ENCODE results near the gene ADAMTS2. TPM values are rescaled to one million over a fixed set of nuclear protein-coding genes. Genes with fewer than 3 reads are reported as not detected.
A peak's percentile ranks its signal among the peaks of the same experiment; 100 is the strongest.

Gene ADAMTS2
- total RNA-seq, 2 experiments from 2014 or later = not detected

DNA sequence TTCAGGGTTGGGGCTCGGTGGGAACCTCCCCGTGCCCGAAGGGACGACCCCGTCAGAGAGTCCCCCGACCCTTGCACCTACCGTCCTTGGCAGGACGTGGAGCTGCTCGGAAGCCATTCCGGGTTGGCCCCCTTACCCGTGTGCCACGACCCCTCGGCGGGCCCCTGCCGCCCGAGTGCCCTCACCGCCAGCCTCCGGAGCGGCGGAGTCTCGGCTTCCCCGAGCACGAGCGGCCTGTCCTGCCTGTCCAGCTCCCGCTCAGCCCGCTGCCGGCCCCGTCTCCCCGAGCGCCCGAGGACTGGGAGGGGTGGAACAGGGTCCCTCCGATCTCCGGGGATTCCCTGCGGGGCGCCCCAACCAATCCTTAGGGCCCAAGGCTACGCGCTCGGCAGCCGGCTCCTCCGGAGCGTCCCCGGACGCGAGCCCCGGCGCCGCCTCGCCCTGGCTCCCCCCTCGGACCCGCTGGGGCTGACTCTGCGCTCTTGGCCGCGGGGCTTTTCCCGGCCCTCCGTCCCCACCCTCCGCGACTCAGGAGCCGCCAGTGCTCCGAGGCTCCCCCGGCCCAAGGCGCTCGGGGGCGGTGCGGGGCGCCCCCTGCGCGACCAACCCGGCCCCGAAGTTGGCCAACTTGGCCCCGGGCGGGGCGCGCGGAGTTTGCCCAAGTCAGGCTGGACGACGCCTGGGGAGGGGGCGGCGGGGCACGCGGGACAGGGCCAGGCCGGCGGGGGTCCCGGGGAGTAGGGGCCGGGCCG, 654 bp downstream of the ADAMTS2 start:
- POLR2A ChIA-PET = no interaction called here
- Mint-ChIP-seq H3K4me1 (peaks cover 2% of the 10 kb centered on the region), H3K27ac (no peak overlapping the region), H3K4me3 (no peak overlapping the region), H3K9me3 (no peaks in the 10 kb centered on the region), H3K27me3 (peaks cover 51% of the 10 kb centered on the region), H3K36me3 (peaks cover 3% of the 10 kb centered on the region)
- ATAC-seq (ENCODE audit: low read depth) (no peak), DNase-seq (no peak)

DNA sequence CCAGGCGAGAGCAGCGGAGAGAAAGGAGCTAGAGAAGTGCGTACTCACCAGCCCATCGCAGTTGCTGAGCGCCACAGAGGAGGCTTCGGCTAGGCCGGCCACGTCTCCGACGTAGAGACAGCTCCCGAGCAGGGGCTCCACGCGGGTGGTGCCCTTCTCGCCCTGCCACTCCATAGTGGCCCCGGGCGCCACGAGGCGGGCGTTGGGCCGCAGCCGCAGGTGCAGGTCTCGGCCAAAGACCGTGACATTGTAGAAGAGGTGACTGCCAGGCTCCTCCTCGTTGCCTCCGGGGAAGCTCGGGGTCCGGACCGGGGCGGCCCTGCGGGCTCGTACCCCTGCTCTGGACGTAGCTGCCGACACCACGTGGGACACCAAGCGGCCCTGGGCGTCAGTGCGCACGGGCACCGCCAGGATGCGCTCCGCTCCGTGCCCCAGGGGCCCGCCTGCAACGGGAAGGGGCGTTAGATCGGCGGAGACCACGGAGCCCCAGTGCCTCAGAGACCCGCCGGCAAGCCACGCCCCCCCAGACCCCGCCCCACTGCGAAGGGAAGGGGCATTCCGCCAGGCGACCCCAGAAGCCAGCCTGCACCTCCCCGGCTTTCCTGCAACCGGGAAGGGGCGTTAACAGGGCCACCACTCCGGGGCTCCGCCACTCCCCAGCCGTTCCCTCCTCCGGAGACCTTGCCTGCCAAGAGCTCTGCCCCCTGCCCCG, 1.4 kb downstream of the ADAMTS2 start:
- Mint-ChIP-seq H3K27me3 (peaks cover 51% of the 10 kb centered on the region), H3K9me3 (no peaks in the 10 kb centered on the region), H3K4me3 (no peak overlapping the region), H3K4me1 (peaks cover 2% of the 10 kb centered on the region), H3K36me3 (peaks cover 3% of the 10 kb centered on the region), H3K27ac (no peak overlapping the region)
- DNase-seq (peak; percentile 35), ATAC-seq (ENCODE audit: low read depth) (no peak)
- POLR2A ChIA-PET = no interaction called here

DNA sequence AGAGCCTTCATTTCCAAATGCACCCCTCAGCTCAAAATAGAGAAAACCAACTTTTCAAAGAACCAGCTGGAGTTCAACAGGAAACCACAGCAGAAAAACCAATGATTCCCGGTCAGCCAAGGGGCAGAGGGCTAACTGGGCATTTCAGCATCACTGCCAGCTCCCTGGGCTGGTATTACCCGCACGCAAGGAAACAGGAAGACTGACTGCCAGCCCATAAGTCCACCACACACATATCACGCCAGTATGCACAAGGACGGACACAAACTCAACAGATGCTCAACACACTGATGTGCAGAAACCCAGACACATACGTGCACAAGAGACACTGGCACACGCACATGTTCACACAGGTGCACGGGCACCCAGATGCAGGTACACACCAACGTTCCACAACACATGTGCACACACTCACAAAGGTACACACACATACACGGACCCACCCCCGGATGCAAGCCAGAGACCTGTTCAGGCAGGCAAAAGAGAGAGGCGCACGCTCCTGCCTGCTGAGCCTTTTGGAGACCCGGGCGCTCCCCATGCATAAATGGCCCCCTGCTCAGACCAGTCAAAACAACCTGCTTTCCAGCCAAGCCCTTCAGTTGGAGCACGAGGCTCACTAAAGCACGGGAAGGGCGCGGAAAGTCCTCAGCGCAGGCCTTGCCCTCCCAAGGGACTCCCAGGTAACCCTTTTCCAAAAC, 2.1 kb downstream of the ADAMTS2 start:
- Mint-ChIP-seq H3K27me3 (peaks cover 50% of the 10 kb centered on the region), H3K4me1 (peaks cover 2% of the 10 kb centered on the region), H3K4me3 (no peak overlapping the region), H3K36me3 (peaks cover 3% of the 10 kb centered on the region), H3K9me3 (no peaks in the 10 kb centered on the region), H3K27ac (no peak overlapping the region)
- POLR2A ChIA-PET = no interaction called here
- DNase-seq (no peak), ATAC-seq (ENCODE audit: low read depth) (no peak)

DNA sequence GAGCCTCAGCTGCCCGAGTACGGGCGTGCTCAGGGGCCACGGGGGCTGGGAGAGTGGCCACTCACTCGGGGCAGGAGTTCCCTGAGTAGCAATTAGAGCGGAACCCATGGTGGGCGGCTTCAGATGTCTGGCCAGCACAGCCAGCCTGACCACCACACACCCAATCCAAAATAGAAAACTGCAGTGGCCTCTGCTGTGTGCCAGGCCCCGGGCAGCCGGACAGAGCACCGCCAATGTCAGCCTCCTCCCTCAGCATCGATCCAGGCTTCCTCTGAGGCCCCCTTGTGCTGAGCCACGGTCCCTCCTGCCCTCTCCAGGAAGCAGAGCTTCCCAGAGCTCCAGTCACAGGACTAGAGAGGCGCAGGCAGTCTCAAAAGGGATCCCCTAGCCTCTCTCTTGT, 2.7 kb downstream of the ADAMTS2 start:
- H3K36me3 Mint-ChIP-seq = peaks cover 3% of the 10 kb centered on the region
- peaks cover 45% of the 10 kb centered on the region for H3K27me3 Mint-ChIP-seq
- H3K9me3 Mint-ChIP-seq = no peaks in the 10 kb centered on the region
- ATAC-seq (ENCODE audit: low read depth) = no peak
- H3K4me3 Mint-ChIP-seq = no peak overlapping the region
- POLR2A ChIA-PET = no interaction called here
- peaks cover 2% of the 10 kb centered on the region for H3K4me1 Mint-ChIP-seq
- no peak for DNase-seq
- H3K27ac Mint-ChIP-seq = no peak overlapping the region

DNA sequence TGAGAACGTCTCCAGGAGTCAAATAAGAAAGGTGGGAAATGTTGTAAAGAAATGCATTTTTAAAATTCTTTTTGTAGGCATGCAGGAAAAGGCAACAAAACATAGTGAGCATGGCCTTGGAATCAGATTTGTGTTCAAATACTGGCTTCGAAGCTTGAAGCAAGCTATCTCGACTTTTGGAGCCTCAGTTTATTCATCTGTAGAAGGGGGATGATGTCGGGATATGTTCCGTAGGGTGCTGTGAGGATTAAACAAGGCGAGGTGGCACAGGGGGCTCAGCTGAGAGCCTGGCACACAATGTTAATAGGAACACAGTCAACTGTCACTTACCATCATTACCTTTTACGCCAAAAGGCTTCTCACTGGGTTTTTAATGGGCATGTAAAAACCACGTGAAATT, 4.8 kb downstream of the ADAMTS2 start:
- DNase-seq = no peak
- Mint-ChIP-seq H3K36me3 (no peaks in the 10 kb centered on the region), H3K27me3 (peaks cover 26% of the 10 kb centered on the region), H3K4me1 (peaks cover 2% of the 10 kb centered on the region), H3K9me3 (no peaks in the 10 kb centered on the region), H3K27ac (no peak overlapping the region), H3K4me3 (no peak overlapping the region)
- POLR2A ChIA-PET = no interaction called here
- ATAC-seq (ENCODE audit: low read depth) = no peak

DNA sequence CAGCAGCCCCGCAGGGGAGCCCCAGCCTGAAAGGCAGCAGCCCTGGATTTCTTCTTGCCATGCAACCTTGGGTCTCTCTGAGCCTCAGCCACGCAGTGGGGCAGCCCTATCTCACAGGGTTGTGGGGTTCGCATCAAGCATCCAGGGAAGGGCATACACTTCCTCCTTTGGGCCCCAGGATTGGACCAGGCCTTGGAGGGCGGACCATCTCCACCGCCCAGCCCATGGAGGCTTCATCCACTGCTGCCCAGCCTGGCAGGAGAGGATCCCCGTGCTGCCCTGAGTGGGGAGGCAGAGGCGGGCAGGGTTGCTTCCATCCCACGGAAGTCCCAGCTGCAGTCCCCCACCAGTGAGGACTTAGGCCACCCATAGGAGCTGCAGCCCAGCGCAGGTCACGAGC, 5.3 kb downstream of the ADAMTS2 start:
- no peaks in the 10 kb centered on the region for H3K9me3 Mint-ChIP-seq
- no peaks in the 10 kb centered on the region for H3K36me3 Mint-ChIP-seq
- H3K27me3 Mint-ChIP-seq = peaks cover 26% of the 10 kb centered on the region
- ATAC-seq (ENCODE audit: low read depth) = no peak
- H3K4me3 Mint-ChIP-seq = no peak overlapping the region
- peaks cover 2% of the 10 kb centered on the region for H3K4me1 Mint-ChIP-seq
- H3K27ac Mint-ChIP-seq = no peak overlapping the region
- no peak for DNase-seq
- POLR2A ChIA-PET = no interaction called here

DNA sequence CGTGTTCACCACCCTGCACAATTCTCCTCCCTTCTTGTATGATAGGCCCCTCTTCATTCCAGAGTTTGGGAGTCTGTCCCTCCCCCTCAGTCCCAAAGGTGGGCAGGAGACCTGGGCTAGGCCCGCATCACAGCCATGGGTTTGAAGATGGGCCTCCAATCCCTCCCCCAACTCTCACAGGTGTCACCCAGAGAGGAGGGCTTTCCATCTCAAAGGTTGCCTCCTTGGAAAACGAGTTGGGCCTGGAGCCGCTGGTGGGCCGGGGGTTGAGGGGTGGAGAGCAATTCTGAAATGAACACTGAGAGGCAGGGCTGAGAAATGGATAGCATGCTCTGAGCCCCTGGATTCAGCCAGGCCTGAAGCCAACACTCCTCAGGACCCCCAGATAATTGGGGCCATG, 6.2 kb downstream of the ADAMTS2 start:
- Mint-ChIP-seq H3K36me3 (no peaks in the 10 kb centered on the region), H3K27me3 (peaks cover 26% of the 10 kb centered on the region), H3K9me3 (no peaks in the 10 kb centered on the region), H3K27ac (no peak overlapping the region), H3K4me3 (no peak overlapping the region), H3K4me1 (peaks cover 2% of the 10 kb centered on the region)
- ATAC-seq (ENCODE audit: low read depth) (no peak), DNase-seq (no peak)
- POLR2A ChIA-PET = no interaction called here

DNA sequence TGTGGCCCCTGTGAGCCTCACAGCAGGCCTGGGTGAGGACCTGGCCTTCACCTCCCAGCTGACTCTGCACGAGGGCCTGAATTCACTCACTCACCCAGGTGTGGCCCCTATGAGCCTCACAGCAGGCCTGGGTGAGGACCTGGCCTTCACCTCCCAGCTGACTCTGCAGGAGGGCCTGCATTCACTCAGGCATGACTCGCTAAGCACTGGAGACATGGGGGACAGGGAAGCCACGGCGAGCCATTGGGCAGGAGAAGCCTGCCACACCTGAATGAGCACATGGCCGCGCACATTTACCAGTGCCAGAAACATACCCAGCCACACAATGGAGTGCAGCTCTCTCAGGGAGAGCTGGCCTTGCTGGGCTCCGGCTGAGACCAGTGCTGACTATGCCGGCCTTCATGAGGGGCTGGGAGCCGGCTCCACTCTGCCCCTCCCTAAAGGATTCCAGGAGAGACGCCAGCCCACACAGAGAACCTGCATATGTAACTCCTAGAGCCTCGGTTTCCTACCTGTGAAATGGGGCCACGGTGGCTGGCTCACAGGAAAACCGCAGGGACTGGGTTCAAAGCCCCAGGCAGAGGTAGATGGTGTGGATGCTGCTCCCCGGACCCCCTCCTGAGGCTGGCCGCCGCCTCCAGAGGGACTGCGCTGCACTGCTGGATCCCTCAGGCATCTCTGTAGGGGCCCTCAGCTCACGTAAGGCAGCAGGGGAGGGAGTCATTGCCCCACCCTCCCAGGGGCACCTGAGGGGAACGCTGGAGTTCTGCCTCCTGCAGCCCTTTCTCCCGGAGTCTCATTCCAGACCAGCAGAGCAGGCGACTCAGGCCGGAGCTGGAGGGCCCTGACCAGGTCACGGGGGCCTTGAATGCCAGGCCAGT, 7.2 kb downstream of the ADAMTS2 start:
- no peaks in the 10 kb centered on the region for H3K9me3 Mint-ChIP-seq
- DNase-seq = no peak
- POLR2A ChIA-PET = no interaction called here
- H3K36me3 Mint-ChIP-seq = no peaks in the 10 kb centered on the region
- peaks cover 2% of the 10 kb centered on the region for H3K4me1 Mint-ChIP-seq
- no peak overlapping the region for H3K4me3 Mint-ChIP-seq
- H3K27ac Mint-ChIP-seq = no peak overlapping the region
- ATAC-seq (ENCODE audit: low read depth) = no peak
- H3K27me3 Mint-ChIP-seq = peaks cover 20% of the 10 kb centered on the region

DNA sequence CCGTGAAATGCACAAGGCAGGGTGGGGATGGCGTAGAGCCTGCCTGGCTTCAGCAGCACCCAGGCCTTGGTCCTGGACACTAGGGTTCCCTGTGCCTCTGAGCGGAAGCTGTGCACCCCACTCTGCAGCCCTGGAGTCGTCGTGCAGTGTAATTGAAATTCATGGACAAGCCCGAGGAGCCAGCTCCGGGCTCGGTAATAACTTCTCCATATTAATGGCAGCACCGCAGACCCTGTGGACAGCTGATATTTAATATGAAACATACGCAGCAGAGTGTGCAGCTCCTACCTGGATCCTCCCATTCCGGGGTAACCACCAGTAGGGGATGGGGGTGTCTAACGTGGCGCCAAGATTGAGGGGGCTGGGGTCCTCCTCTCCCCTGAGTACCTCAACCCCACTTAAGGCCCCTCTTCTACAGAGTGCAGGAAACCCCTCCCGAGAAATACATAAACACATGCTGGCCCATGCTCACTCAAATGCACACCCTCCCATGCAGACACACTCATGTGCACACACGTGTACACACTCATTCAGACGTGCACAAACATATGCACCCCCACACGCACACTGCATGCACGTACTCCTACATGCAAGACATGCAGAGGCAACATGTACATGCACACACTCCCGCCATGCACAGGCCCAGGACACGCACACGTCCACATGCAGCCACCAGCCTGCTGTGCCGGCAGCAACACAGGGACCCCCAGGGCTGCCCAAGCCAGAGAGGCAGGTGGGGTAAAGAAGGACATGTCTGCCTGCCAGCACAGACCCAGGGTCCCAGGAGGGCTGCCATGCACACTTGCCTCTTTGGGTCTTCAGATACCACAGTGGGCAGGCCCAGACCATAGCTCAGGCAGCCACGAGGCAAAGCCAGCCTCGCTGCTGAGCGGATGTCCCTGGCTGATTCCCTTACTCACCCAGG, 8.1 kb downstream of the ADAMTS2 start:
- H3K27ac Mint-ChIP-seq = no peak overlapping the region
- H3K4me1 Mint-ChIP-seq = no peaks in the 10 kb centered on the region
- H3K9me3 Mint-ChIP-seq = no peaks in the 10 kb centered on the region
- POLR2A ChIA-PET = interaction anchor here (0.5 kb wide), 1 partner anchor 237 kb away, joined by 3 read pairs; no protein-coding TSS in a partner anchor
- H3K4me3 Mint-ChIP-seq = no peak overlapping the region
- no peak for DNase-seq
- no peak for ATAC-seq (ENCODE audit: low read depth)
- H3K27me3 Mint-ChIP-seq = peaks cover 11% of the 10 kb centered on the region
- H3K36me3 Mint-ChIP-seq = no peaks in the 10 kb centered on the region

DNA sequence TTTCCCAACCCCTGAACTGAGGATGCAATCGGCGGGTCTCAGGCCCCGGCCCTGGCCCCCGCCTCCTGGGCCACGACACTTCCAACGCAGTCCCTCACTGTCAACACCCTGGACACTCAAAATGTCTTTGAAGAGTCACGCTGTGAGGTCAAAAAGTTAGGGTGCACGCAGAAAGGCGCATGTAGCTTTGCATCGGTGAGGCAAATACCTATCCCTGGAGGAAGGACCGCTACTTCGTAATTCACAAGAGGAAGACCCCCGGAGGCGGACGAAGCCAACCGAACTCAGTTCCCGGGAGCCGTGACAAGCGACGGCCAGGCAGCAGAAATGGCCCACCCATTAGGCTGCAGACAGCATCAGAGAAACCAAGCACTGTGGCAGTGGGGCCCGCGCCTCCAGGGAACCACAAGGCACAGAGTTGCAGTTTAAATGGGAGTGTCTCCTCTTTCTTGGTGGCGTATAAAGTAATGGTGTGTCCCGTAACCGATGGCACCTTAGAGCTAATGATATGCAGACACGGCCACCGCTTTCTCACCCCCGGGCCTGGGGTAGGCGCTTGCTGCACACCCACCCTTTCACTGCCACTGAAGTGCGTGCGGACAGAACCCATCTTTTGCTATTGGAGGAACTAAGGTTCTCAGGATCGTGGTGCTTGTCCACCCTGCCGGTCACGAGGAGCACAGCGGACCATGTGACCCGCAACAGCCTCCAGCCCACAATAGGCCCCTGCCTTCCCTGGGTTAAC, 9.0 kb downstream of the ADAMTS2 start:
- POLR2A ChIA-PET = interaction anchor here (0.5 kb wide), 1 partner anchor 236 kb away, joined by 3 read pairs; no protein-coding TSS in a partner anchor
- no peaks in the 10 kb centered on the region for H3K4me1 Mint-ChIP-seq
- no peak for DNase-seq
- H3K9me3 Mint-ChIP-seq = no peaks in the 10 kb centered on the region
- no peak for ATAC-seq (ENCODE audit: low read depth)
- H3K4me3 Mint-ChIP-seq = no peak overlapping the region
- peaks cover 4% of the 10 kb centered on the region for H3K27me3 Mint-ChIP-seq
- H3K27ac Mint-ChIP-seq = no peak overlapping the region
- no peaks in the 10 kb centered on the region for H3K36me3 Mint-ChIP-seq

DNA sequence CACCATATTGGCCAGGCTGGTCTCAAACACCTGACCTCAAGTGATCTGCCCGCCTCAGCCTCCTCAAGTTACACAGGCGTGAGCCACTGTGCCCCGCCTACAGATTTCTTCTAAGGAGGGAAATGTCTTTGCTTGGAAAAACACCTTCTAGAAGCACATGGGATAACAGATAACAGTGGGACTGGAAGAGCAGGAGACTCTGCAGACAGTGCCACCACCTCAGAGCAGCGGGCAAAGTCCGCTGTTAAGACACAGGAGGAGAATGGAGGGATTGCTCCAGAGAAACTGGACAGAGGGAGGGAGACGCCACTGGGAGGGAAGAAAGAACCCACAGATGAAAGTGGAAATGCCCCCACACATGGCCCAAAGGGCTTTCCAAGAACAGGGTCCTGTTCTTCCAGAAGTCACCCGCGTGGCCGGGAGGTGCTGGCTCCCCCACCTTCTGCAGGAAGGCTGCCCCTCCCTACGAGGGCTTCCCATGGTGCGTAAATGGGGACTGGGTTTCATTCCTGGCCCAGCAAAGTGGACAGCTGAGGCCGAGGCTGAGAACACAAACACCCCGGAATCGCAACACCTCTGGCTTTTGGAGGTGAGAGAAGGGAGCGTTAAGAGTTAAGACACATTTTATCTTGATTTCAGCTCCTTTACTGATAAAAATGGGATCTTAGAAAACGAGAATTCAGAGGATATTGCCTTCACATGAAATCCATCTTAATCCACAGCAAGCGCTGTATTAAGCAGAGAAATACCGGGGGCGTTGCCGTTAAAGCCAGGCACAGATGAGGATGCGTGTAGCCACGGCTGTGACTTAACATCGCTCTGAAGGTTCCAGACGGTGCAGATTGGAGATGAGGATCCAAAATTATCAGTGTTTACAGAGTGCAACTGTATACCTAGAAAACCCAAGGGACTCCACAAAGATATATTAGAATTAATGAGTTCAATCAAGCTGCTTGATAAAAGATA, 11.2 kb downstream of the ADAMTS2 start:
- Mint-ChIP-seq H3K4me3 (no peak overlapping the region), H3K27ac (no peak overlapping the region), H3K36me3 (no peaks in the 10 kb centered on the region), H3K27me3 (no peaks in the 10 kb centered on the region), H3K9me3 (no peaks in the 10 kb centered on the region), H3K4me1 (no peaks in the 10 kb centered on the region)
- no peak for ATAC-seq (ENCODE audit: low read depth)
- POLR2A ChIA-PET = interaction anchor here (0.7 kb wide), 1 partner anchor 1036 kb away, joined by 3 read pairs; no protein-coding TSS in a partner anchor
- DNase-seq = no peak
